T47D (cell line): ENCODE measurements around the gene EIF3B.

Source experiments
- DNase-seq, 2 experiments: peaks; one replicate each; pipeline versions ENCODE4 v3.0.0 to v3.0.0-alpha.2; 2011 to 2012; ENCODE audit warnings: low read depth in 1 of 2, low spot score in 1 of 2
- JUND ChIP-seq: IDR thresholded peaks from 2 replicates; pipeline ENCODE4 v1.6.1; 2012; ENCODE audit warnings: low read depth
- in situ Hi-C: cut with HindIII; loops from 2 replicates; pipeline ENCODE4 v1.10.0; 2016; ENCODE audit warnings: low sequenced_read_pairs, low pct_unique_long_range_greater_than_20kb

Gene EIF3B

GRCh38 chr7:2355705-2356008 is 1.0 kb downstream of the EIF3B start:
- TF ChIP-seq JUND, result no peak
- DNase-seq, result no peak
- in situ Hi-C loops, result no loop called here

DNA sequence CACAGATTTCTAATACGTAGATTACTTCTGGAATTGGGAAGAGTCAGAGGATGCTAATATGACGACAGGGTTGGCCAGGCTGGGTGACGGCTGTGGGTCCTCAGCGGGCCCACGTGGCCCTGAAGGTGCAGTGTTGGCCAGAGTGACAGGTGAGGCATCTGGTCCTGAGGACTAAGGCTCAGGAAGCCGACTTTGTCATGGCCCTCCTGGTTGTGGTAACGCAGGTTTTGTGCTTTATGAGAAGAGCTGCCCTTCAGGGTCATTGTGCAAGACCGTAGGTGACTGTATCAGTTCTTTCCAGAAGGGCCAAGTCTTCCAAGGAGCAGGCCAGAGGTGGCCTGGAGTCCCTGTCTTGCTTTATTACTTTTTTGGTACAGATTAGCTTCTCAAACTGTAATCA is 2.5 kb downstream of the EIF3B start:
- DNase-seq, result peak in 1 of 2 experiments; percentile 16
- no peak for TF ChIP-seq JUND
- in situ Hi-C loops, result no loop called here

GRCh38 chr7:2357571-2357970 is 2.9 kb downstream of the EIF3B start:
- in situ Hi-C loops, result no loop called here
- TF ChIP-seq JUND, result no peak
- DNase-seq, result no peak

DNA sequence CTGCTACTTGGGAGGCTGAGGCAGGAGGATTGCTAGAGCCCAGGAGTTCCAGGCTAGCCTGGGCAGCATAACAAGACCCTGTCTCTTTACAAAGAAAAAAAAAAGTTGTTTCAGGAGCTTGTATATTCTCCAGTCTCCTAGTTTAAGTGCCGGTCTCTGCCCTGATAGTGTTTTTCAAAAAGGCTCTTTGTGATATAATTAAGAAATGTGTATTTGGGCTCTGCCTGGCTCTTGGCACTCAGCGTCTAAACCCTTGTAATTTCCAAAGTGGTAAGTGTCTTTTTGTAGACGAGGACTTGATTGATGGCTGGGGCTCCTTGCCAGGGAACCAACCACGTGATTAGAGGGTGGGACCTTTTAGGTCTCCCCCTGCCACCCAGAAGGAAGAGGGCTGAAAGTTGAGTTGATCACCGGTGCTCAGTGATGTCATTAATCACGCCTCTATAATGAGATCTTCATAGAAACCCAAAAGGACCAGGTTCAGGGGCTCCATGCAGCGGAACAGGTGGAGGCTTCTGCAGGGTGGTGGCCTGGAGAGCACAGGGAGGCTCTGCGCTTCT is 4.4 kb downstream of the EIF3B start:
- DNase-seq, result no peak
- in situ Hi-C loops, result no loop called here
- no peak for TF ChIP-seq JUND

GRCh38 chr7:2359610-2360009 is 5.0 kb downstream of the EIF3B start:
- in situ Hi-C loops, result no loop called here
- TF ChIP-seq JUND, result no peak
- no peak for DNase-seq

GRCh38 chr7:2360796-2361195 is 6.2 kb downstream of the EIF3B start:
- DNase-seq, result no peak
- in situ Hi-C loops, result no loop called here
- no peak for TF ChIP-seq JUND

DNA sequence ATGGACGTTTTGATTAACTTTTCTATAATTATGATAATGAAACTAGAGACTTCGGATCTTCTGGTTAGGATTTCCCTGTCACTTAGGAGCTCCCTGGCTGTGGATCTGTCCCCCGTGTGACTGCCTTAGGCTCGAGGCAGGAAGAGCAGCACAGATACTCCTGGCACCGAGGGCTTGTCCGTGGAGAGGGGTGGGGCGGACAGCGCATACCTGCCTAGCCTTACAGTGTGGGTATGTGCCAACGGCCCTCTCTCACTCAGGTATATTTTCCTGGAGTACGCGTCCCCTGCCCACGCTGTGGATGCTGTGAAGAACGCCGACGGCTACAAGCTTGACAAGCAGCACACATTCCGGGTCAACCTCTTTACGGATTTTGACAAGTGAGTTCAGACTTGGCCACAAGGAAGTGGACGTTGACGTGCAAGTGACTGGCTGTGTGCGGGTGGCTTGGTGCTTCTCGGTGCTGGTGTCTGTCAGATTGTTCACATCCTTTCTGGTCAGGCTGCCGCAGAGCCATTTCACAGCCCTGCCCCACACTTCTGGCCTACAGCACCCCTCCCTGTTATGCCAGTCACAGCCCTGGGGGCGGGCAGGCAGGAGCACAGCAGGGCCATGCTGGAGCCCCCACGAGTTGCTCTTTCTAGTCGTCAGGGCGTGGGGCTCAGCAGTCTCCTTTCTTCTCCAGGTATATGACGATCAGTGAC is 7.9 kb downstream of the EIF3B start:
- TF ChIP-seq JUND, result no peak
- DNase-seq, result no peak
- in situ Hi-C loops, result no loop called here

DNA sequence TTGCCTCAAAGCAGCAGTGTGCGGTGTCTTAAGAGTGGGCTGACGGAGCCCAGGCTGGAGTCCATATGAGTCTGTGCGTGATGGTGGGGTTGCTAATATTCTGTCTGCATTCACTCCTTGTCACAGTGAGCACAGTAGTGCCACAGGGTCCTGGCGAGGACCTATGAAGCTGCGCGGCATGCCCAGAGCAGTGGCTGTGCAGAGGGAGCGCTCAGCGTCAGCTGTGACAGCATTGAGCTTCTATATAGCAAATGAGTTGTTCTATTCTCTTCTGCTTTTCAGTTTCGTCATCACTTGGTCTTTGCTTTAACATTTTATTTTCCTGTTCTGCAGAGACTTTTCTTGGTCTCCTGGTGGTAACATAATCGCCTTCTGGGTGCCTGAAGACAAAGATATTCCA is 14.5 kb downstream of the EIF3B start:
- in situ Hi-C loops, result no loop called here
- no peak for TF ChIP-seq JUND

DNA sequence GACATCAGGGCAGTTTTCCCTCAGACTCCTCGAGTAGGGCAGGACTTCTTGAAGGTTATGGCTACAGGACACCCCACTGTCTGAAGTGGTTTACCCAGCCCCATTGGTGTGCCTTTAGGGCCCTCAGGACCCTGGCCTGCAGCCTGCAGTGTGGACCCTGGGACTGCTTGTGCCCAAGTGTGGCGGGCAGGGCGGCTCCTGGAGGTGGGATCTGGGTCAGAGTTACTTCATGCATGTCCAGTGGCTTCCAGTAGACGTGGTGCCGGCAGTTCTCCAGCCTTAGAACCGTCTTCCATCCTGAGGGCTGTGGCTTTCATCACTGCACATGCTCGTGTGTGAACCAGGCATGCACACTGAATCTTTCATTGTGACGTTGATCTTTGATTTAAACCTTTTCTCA is 16.7 kb downstream of the EIF3B start:
- in situ Hi-C loops, result no loop called here
- no peak for DNase-seq
- TF ChIP-seq JUND, result no peak

More for the DNA sequence above, 14.5 kb downstream of the EIF3B start:
- DNase-seq, result no peak

DNA sequence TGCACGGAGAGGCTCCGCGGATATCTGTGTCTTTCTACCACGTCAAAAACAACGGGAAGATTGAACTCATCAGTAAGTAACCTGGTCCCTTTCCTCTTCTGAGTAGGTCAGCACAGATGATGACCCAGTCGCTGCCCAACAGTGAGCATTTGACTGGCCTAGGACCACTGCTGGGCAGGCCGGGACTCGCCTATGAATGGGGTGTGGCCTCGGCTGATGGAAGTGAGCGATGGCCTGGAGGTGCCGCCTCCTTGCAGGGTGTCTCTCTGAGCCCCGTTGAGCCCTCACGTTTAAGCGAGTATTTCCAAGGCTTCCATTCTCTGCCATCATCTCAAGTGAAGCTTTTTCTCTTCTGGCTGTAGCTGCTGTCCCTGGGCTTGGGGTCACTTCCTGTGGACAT is 18.1 kb downstream of the EIF3B start:
- DNase-seq, result no peak
- no peak for TF ChIP-seq JUND
- in situ Hi-C loops, result no loop called here

GRCh38 chr7:2373124-2373556 is 18.5 kb downstream of the EIF3B start:
- in situ Hi-C loops, result no loop called here
- no peak for DNase-seq
- no peak for TF ChIP-seq JUND

DNA sequence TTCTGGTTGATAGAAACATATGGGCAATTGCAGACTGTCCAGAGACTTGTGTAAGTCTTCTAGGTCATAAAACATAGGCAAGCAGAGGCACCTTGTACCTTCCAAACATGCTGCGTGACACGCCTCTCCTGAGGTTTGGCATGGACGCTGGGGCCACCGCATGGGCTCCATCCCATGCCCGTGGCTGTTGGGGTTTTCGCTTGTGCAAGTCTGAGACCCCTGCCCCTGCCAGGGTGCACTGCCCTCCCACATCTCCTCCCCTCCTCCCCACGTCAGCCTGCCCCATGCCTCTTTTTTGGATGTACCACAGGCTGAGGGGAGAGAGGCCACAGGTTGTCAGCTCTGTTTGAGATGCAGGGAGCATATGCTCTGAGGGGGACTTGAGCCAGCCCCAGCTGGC is 19.0 kb downstream of the EIF3B start:
- no peak for TF ChIP-seq JUND
- in situ Hi-C loops, result no loop called here
- DNase-seq, result no peak

- TF ChIP-seq JUND, result no peak
- DNase-seq, result no peak
- in situ Hi-C loops, result no loop called here
Measured at GRCh38 chr7:2374401-2374800, 19.8 kb downstream of the EIF3B start.
